Vagina (tissue), 2 donors: Measurements from ENCODE around the gene EIF2S1. TPM values are rescaled to one million over a fixed set of nuclear protein-coding genes. Genes with fewer than 3 reads are reported as not detected.

Experiments used
- DNase-seq, 2 donors: peaks; one replicate each; pipeline ENCODE4 v3.0.0-alpha.2; 2017; ENCODE audit errors: extremely low spot score in 2 of 2
- H3K27ac ChIP-seq: fragments of 200-600 bp; sonication (generic); one replicate; pipeline ENCODE4 v1.5.1; 2019
- H3K27me3 ChIP-seq: fragments of 200-600 bp; sonication (generic); one replicate; pipeline ENCODE4 v1.5.1; 2019
- H3K36me3 ChIP-seq, 2 donors: fragments of 200-600 bp; sonication (generic); one replicate each; pipeline ENCODE4 v1.5.1; 2017 to 2019
- H3K4me1 ChIP-seq: fragments of 200-600 bp; sonication (generic); one replicate; pipeline ENCODE4 v1.5.1; 2019
- H3K4me3 ChIP-seq, 2 donors: fragments of 200-600 bp; sonication (generic); 1 replicate in 1 of 2; 2 replicates in 1 of 2; pipeline ENCODE4 v1.5.1; 2016 to 2019
- H3K9me3 ChIP-seq: fragments of 200-600 bp; sonication (generic); one replicate; pipeline ENCODE4 v1.5.1; 2019
- CTCF ChIP-seq, 3 experiments: fragments of 450-650 bp in 2 of 3; fragments of 200-600 bp in 1 of 3; sonication (generic) in 1 of 3; IDR thresholded peaks; one replicate each; pipeline ENCODE4 v1.5.1; 2017 to 2019; ENCODE audit warnings: antibody characterized with exemption in 3 of 3, mild to moderate bottlenecking in 2 of 3, moderate library complexity in 2 of 3
- POLR2A ChIP-seq, 2 donors: fragments of 450-650 bp; IDR thresholded peaks; one replicate each; pipeline ENCODE4 v1.6.1; 2017; ENCODE audit warnings: antibody characterized with exemption in 2 of 2, mild to moderate bottlenecking in 2 of 2, moderate library complexity in 2 of 2
- POLR2AphosphoS5 ChIP-seq, 2 donors: sonication (generic); formaldehyde crosslinking; IDR thresholded peaks; one replicate each; pipeline ENCODE4 v1.9.0; 2017; ENCODE audit warnings: antibody characterized with exemption in 2 of 2, mild to moderate bottlenecking in 2 of 2, low read depth in 1 of 2; ENCODE audit not compliant: insufficient read depth in 1 of 2
- intact Hi-C: fragments of 100-400 bp; cut with DNase I; formaldehyde crosslinking; loops from one replicate; pipeline ENCODE4 v1.15.1; 2023
- total RNA-seq: library from RNA; depleted of rRNA; stranded (reverse); fragments of >200 nt; gene quantifications from one replicate; pipeline ENCODE4 v1.2.3, GENCODE V29; 2016

Gene EIF2S1
- total RNA-seq, 1 donor from 2014 or later, result 30.4 TPM

- Histone ChIP-seq H3K27ac (no peak overlapping the region), H3K27me3 (no peaks in the 10 kb centered on the region), H3K36me3 (no peaks in the 10 kb centered on the region), H3K9me3 (no peaks in the 10 kb centered on the region), H3K4me3 (no peak overlapping the region), H3K4me1 (no peaks in the 10 kb centered on the region)
- DNase-seq, result no peak
- intact Hi-C loops, result no loop called here
- TF ChIP-seq CTCF (IDR thresholded peaks at IDR 0.05) (no peak), POLR2A (IDR thresholded peaks at IDR 0.05) (no peak), POLR2AphosphoS5 (IDR thresholded peaks at IDR 0.05; ENCODE audit: insufficient read depth in 1 of 2, low read depth in 1 of 2) (no peak)
Observed at GRCh38 chr14:67418401-67419191, 58.5 kb downstream of the EIF2S1 start.

GRCh38 chr14:67420102-67420739 is 60.1 kb downstream of the EIF2S1 start:
- intact Hi-C loops, result loop anchor here (10.0 kb wide), 1 partner anchor 155 kb away; no protein-coding TSS in a partner anchor
- Histone ChIP-seq H3K27me3 (no peaks in the 10 kb centered on the region), H3K36me3 (no peaks in the 10 kb centered on the region), H3K4me1 (no peaks in the 10 kb centered on the region), H3K27ac (no peak overlapping the region), H3K9me3 (no peaks in the 10 kb centered on the region), H3K4me3 (no peak overlapping the region)
- no peak for DNase-seq
- TF ChIP-seq CTCF (IDR thresholded peaks at IDR 0.05) (no peak), POLR2AphosphoS5 (IDR thresholded peaks at IDR 0.05; ENCODE audit: insufficient read depth in 1 of 2, low read depth in 1 of 2) (no peak), POLR2A (IDR thresholded peaks at IDR 0.05) (no peak)

- H3K4me1 ChIP-seq, result no peaks in the 10 kb centered on the region
- no peak for TF ChIP-seq POLR2AphosphoS5 (IDR thresholded peaks at IDR 0.05; ENCODE audit: insufficient read depth in 1 of 2, low read depth in 1 of 2)
- no peak for TF ChIP-seq CTCF (IDR thresholded peaks at IDR 0.05)
- no peak for TF ChIP-seq POLR2A (IDR thresholded peaks at IDR 0.05)
- DNase-seq, result no peak
- no peaks in the 10 kb centered on the region for H3K27me3 ChIP-seq
- H3K4me3 ChIP-seq, result no peak overlapping the region
- H3K36me3 ChIP-seq, result no peaks in the 10 kb centered on the region
- no peaks in the 10 kb centered on the region for H3K9me3 ChIP-seq
- no peak overlapping the region for H3K27ac ChIP-seq
- intact Hi-C loops, result loop anchor here (10.0 kb wide), 1 partner anchor 153 kb away; no protein-coding TSS in a partner anchor
Observed at GRCh38 chr14:67421356-67422224, 61.5 kb downstream of the EIF2S1 start.

GRCh38 chr14:67423424-67423823 is 63.3 kb downstream of the EIF2S1 start:
- Histone ChIP-seq H3K4me3 (no peak overlapping the region), H3K27ac (no peak overlapping the region), H3K27me3 (no peaks in the 10 kb centered on the region), H3K36me3 (no peaks in the 10 kb centered on the region), H3K4me1 (no peaks in the 10 kb centered on the region), H3K9me3 (no peaks in the 10 kb centered on the region)
- DNase-seq, result no peak
- TF ChIP-seq POLR2A (IDR thresholded peaks at IDR 0.05) (no peak), POLR2AphosphoS5 (IDR thresholded peaks at IDR 0.05; ENCODE audit: insufficient read depth in 1 of 2, low read depth in 1 of 2) (no peak), CTCF (IDR thresholded peaks at IDR 0.05) (no peak)
- intact Hi-C loops, result loop anchor here (10.0 kb wide), 1 partner anchor 151 kb away; no protein-coding TSS in a partner anchor
